CD4-positive, alpha-beta T cell (primary cell): ENCODE data around the gene MIXL1. TPM values are rescaled to one million over a fixed set of nuclear protein-coding genes. Genes with fewer than 3 reads are reported as not detected.

Experiments
- ATAC-seq: fragments of 200-7000 bp; cut with Tn5 transposase; one replicate; pipeline ENCODE4 v1.10.0; 2022; ENCODE audit warnings: mild to moderate bottlenecking; ENCODE audit not compliant: poor library complexity
- CTCF ChIA-PET: fragments of 350-600 bp; sonication (Branson Sonifier 250); formaldehyde crosslinking; loops from one replicate; lab custom pipeline; 2021; ENCODE audit warnings: antibody characterized with exemption, inconsistent platforms; lab: Charles Lee
- POLR2A ChIA-PET: fragments of 350-600 bp; sonication (Branson Sonifier 250); formaldehyde crosslinking; loops from one replicate; lab custom pipeline; 2021; ENCODE audit warnings: antibody characterized with exemption, inconsistent platforms; lab: Charles Lee
- DNase-seq, 14 experiments: peaks; one replicate each; pipeline ENCODE4 v3.0.0-alpha.2; 2013 to 2020; ENCODE audit warnings: mixed read lengths in 2 of 14
- H3K27ac ChIP-seq, 2 donors: one replicate each; pipeline versions ENCODE4 v1.5.1 to v1.7.0; 2013; ENCODE audit warnings: low read length in 2 of 2, low read depth in 1 of 2, mild to moderate bottlenecking in 1 of 2
- H3K27me3 ChIP-seq, 2 experiments: 1 replicate in 1 of 2; 2 replicates in 1 of 2; pipeline versions ENCODE4 v1.6.1 to v1.7.0; 2013; ENCODE audit warnings: low read length in 2 of 2, control low read depth in 1 of 2, mild to moderate bottlenecking in 1 of 2, moderate library complexity in 1 of 2; ENCODE audit not compliant: insufficient read depth in 2 of 2, control insufficient read depth in 1 of 2
- H3K36me3 ChIP-seq: one replicate; pipeline ENCODE4 v1.6.1; 2013; ENCODE audit warnings: low read length, control low read depth; ENCODE audit not compliant: insufficient read depth
- H3K4me1 ChIP-seq: one replicate; pipeline ENCODE4 v1.6.1; 2013; ENCODE audit warnings: low read length, control low read depth; ENCODE audit not compliant: insufficient read depth
- H3K4me3 ChIP-seq: one replicate; pipeline ENCODE4 v1.5.1; 2013; ENCODE audit warnings: mild to moderate bottlenecking, low read length, moderate library complexity
- H3K9me3 ChIP-seq, 2 experiments: 1 replicate in 1 of 2; 2 replicates in 1 of 2; pipeline versions ENCODE4 v1.6.1 to v1.7.0; 2013; ENCODE audit warnings: low read length in 2 of 2, mild to moderate bottlenecking in 2 of 2, control low read depth in 1 of 2, moderate library complexity in 1 of 2; ENCODE audit not compliant: control insufficient read depth in 1 of 2, insufficient read depth in 1 of 2
- H3K27ac Mint-ChIP-seq: one replicate; pipeline ENCODE4 v1.8.0; 2020; ENCODE audit warnings: mixed read lengths
- H3K27me3 Mint-ChIP-seq: one replicate; pipeline ENCODE4 v1.8.0; 2021; ENCODE audit warnings: mixed read lengths
- H3K36me3 Mint-ChIP-seq: one replicate; pipeline ENCODE4 v1.8.0; 2021; ENCODE audit warnings: low read depth, mixed read lengths
- H3K4me1 Mint-ChIP-seq: one replicate; pipeline ENCODE4 v1.8.0; 2021; ENCODE audit warnings: low read depth, mixed read lengths
- H3K4me3 Mint-ChIP-seq: one replicate; pipeline ENCODE4 v1.8.0; 2020; ENCODE audit warnings: mild to moderate bottlenecking, mixed read lengths
- H3K9me3 Mint-ChIP-seq: one replicate; pipeline ENCODE4 v1.8.0; 2020; ENCODE audit warnings: mixed read lengths
- intact Hi-C, 2 experiments: fragments of 100-400 bp; cut with DNase I in 1 of 2; cut with micrococcal nuclease in 1 of 2; formaldehyde crosslinking; loops; one replicate each; pipeline versions ENCODE4 v1.15.1 to v1.9.0; 2023 to 2025; cut with DNase I, micrococcal nuclease
- total RNA-seq, 174 experiments: library from RNA in 2 of 174; stranded (reverse) in 2 of 174; gene quantifications; one replicate each; pipeline ENCODE4 v1.2.3 and lab custom pipeline; 2021 to 2026
- TF ChIP-seq, protein P1 (sequence below): fragments of 200-600 bp; IDR thresholded peaks from one replicate; pipeline ENCODE4 v1.8.0; 2022; ENCODE audit warnings: antibody characterized with exemption, mild to moderate bottlenecking

Gene MIXL1
- total RNA-seq, 2 experiments from 2014 or later: not detected

DNA sequence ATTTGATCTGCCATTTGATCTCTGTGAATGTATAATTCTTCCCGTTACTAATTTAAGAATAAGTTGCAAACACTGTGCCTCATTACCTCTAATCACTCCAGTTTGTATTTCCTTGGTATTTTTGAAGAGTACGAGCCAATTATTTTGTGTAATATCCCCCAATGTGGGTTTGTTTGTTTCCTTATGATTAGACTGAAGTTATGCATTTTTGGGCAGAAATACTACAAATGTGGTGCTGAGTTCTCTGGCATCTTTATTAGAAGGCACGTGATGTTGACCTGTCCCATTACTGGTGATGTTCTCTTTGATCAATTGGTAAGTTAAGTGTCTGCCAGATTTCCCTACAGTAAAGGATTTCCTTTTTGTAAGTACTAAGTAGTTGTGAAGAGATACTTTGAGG is 10.3 kb downstream of the MIXL1 start:
- Histone ChIP-seq H3K4me1 (no peaks in the 10 kb centered on the region), H3K27ac (no peak overlapping the region), H3K27me3 (no peaks in the 10 kb centered on the region), H3K9me3 (no peaks in the 10 kb centered on the region), H3K4me3 (no peak overlapping the region), H3K36me3 (peaks cover 14% of the 10 kb centered on the region)
- ChIA-PET POLR2A (no interaction called here), CTCF (no interaction called here)
- no peaks in the 10 kb centered on the region for H3K4me1 Mint-ChIP-seq
- H3K27me3 Mint-ChIP-seq: no peaks in the 10 kb centered on the region
- TF ChIP-seq, protein P1, sequence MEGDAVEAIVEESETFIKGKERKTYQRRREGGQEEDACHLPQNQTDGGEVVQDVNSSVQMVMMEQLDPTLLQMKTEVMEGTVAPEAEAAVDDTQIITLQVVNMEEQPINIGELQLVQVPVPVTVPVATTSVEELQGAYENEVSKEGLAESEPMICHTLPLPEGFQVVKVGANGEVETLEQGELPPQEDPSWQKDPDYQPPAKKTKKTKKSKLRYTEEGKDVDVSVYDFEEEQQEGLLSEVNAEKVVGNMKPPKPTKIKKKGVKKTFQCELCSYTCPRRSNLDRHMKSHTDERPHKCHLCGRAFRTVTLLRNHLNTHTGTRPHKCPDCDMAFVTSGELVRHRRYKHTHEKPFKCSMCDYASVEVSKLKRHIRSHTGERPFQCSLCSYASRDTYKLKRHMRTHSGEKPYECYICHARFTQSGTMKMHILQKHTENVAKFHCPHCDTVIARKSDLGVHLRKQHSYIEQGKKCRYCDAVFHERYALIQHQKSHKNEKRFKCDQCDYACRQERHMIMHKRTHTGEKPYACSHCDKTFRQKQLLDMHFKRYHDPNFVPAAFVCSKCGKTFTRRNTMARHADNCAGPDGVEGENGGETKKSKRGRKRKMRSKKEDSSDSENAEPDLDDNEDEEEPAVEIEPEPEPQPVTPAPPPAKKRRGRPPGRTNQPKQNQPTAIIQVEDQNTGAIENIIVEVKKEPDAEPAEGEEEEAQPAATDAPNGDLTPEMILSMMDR: no peak
- no peak for ATAC-seq
- H3K27ac Mint-ChIP-seq: no peak overlapping the region
- DNase-seq: no peak
- H3K36me3 Mint-ChIP-seq: peaks cover 49% of the 10 kb centered on the region
- intact Hi-C loops: no loop called here
- no peaks in the 10 kb centered on the region for H3K9me3 Mint-ChIP-seq
- no peak overlapping the region for H3K4me3 Mint-ChIP-seq

DNA sequence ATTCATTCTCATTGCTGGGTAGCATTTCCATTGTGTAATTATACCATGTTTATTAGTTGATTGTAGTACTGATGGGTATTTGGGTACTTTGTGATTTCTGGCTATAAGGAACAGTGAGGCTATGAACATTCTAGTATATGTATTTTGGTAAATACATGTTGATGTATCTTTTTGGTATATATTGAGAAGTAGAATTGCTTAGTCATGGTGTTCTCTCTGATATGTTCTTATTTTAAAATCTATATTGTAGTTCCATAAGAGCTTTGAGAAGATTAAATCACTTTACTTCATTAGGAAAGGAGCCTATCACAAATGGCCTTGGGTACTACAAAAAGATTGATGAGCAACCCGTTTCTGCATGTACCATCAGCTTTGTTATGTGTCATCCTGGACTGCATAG is 13.4 kb downstream of the MIXL1 start:
- Histone ChIP-seq H3K27ac (no peak overlapping the region), H3K27me3 (no peaks in the 10 kb centered on the region), H3K9me3 (no peaks in the 10 kb centered on the region), H3K4me1 (no peaks in the 10 kb centered on the region), H3K36me3 (peaks cover 14% of the 10 kb centered on the region), H3K4me3 (no peak overlapping the region)
- ATAC-seq (no peak), DNase-seq (no peak)
- no peak overlapping the region for H3K27ac Mint-ChIP-seq
- ChIA-PET POLR2A (no interaction called here), CTCF (no interaction called here)
- no peaks in the 10 kb centered on the region for H3K27me3 Mint-ChIP-seq
- no peak overlapping the region for H3K4me3 Mint-ChIP-seq
- H3K4me1 Mint-ChIP-seq: no peaks in the 10 kb centered on the region
- peaks cover 55% of the 10 kb centered on the region for H3K36me3 Mint-ChIP-seq
- intact Hi-C loops: no loop called here
- TF ChIP-seq, protein P1: no peak
- H3K9me3 Mint-ChIP-seq: no peaks in the 10 kb centered on the region

DNA sequence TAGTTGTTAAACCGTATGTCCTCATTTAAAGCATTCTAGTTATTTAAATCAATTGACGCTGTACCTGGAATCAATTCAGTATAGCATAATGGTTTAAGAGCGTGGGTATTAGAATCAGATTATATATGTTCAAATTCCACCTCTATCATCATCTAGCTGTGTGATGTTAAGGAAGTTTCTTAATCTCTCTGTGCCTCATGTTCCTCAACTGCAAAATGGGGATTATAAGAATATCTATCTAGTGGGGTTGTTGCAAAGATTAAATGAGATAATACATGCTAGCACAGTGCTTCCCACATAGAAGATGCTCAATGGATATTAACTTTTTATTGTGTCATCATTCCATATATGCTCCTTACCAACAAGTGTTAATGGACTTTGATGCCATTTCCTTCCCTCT is 16.0 kb downstream of the MIXL1 start:
- H3K9me3 ChIP-seq: no peaks in the 10 kb centered on the region
- ChIA-PET POLR2A (no interaction called here), CTCF (interaction anchor here (0.9 kb wide), 1 partner anchor 42 kb away, joined by 3 read pairs; no protein-coding TSS in a partner anchor)
- no peaks in the 10 kb centered on the region for H3K9me3 Mint-ChIP-seq
- H3K4me3 Mint-ChIP-seq: no peak overlapping the region
- DNase-seq (no peak), ATAC-seq (no peak)
- TF ChIP-seq, protein P1: no peak
- no peak overlapping the region for H3K27ac ChIP-seq
- H3K27me3 ChIP-seq: no peaks in the 10 kb centered on the region
- H3K27me3 Mint-ChIP-seq: no peaks in the 10 kb centered on the region
- H3K27ac Mint-ChIP-seq: no peak overlapping the region
- intact Hi-C loops: no loop called here
- H3K4me3 ChIP-seq: no peak overlapping the region
- H3K36me3 ChIP-seq: peaks cover 9% of the 10 kb centered on the region
- peaks cover 37% of the 10 kb centered on the region for H3K36me3 Mint-ChIP-seq
- no peaks in the 10 kb centered on the region for H3K4me1 Mint-ChIP-seq
- no peaks in the 10 kb centered on the region for H3K4me1 ChIP-seq
